H1 (cell line): ENCODE measurements around the gene SLIT3. TPM values are rescaled to one million over a fixed set of nuclear protein-coding genes. Genes with fewer than 3 reads are reported as not detected.

ENCODE experiments used
- CTCF ChIA-PET: fragments of 300-600 bp; sonication (Branson Sonifier 250); formaldehyde crosslinking; loops from one replicate; lab custom pipeline; 2021; ENCODE audit not compliant: partially characterized antibody; lab: Charles Lee
- POLR2A ChIA-PET: fragments of 300-600 bp; sonication (Branson Sonifier 250); formaldehyde crosslinking; loops from one replicate; lab custom pipeline; 2021; ENCODE audit warnings: inconsistent platforms; ENCODE audit not compliant: partially characterized antibody; lab: Charles Lee
- DNase-seq, 2 experiments: peaks; one replicate each; pipeline versions ENCODE4 v3.0.0 to v3.0.0-alpha.2; 2010 to 2022; ENCODE audit warnings: low spot score in 2 of 2, low read depth in 1 of 2, mixed read lengths in 1 of 2
- FAIRE-seq: peaks from 2 replicates; lab custom pipeline; 2011; peaks lifted over from hg19 to GRCh38; lab: Jason Lieb, UNC
- H2AFZ ChIP-seq: 2 replicates; pipeline ENCODE4 v1.8.1; 2012; ENCODE audit warnings: low read length, inconsistent platforms
- H2AK5ac ChIP-seq: 2 replicates; pipeline ENCODE4 v1.6.1; 2013; ENCODE audit warnings: low read depth, low read length
- H2BK120ac ChIP-seq: replicated peaks from 2 replicates; pipeline ENCODE3; 2013; ENCODE audit warnings: low read depth, low read length, inconsistent platforms
- H2BK12ac ChIP-seq: 2 replicates; pipeline ENCODE4 v1.6.1; 2013; ENCODE audit warnings: low read depth, low read length
- H2BK15ac ChIP-seq: 2 replicates; pipeline ENCODE4 v1.6.1; 2013; ENCODE audit warnings: low read length
- H2BK20ac ChIP-seq: 2 replicates; pipeline ENCODE4 v1.6.1; 2013; ENCODE audit warnings: low read length
- H2BK5ac ChIP-seq: 2 replicates; pipeline ENCODE4 v1.6.1; 2013; ENCODE audit warnings: low read depth, low read length
- H3K14ac ChIP-seq: 2 replicates; pipeline ENCODE4 v1.6.1; 2013; ENCODE audit warnings: inconsistent platforms; ENCODE audit not compliant: insufficient read length
- H3K18ac ChIP-seq: 2 replicates; pipeline ENCODE4 v1.6.1; 2013; ENCODE audit warnings: low read length; ENCODE audit errors: extremely low read depth
- H3K23ac ChIP-seq: 2 replicates; pipeline ENCODE4 v1.6.1; 2013; ENCODE audit warnings: inconsistent platforms; ENCODE audit not compliant: insufficient read length
- H3K23me2 ChIP-seq: 2 replicates; pipeline ENCODE4 v1.6.1; 2013; ENCODE audit warnings: low read depth, low read length
- H3K27ac ChIP-seq: 2 replicates; pipeline ENCODE4 v1.6.1; 2011; ENCODE audit warnings: low read depth, low read length, inconsistent platforms
- H3K27me3 ChIP-seq, 4 experiments: replicated peaks in 1 of 4; 1 replicate in 1 of 4; 2 replicates in 3 of 4; pipeline versions ENCODE4 v1.6.1 to v1.8.1; 2011 to 2013; ENCODE audit warnings: low read length in 3 of 4, mild to moderate bottlenecking in 3 of 4, inconsistent platforms in 2 of 4, mixed read lengths in 2 of 4, moderate library complexity in 1 of 4; ENCODE audit not compliant: control insufficient read depth in 3 of 4, insufficient read depth in 3 of 4; ENCODE audit errors: extremely low read depth in 1 of 4
- H3K36me3 ChIP-seq, 4 experiments: 2 replicates each; pipeline versions ENCODE4 v1.6.1 to v1.8.1; 2011 to 2013; ENCODE audit warnings: mild to moderate bottlenecking in 4 of 4, low read length in 3 of 4, moderate library complexity in 2 of 4, control low read depth in 1 of 4, inconsistent platforms in 1 of 4; ENCODE audit not compliant: insufficient read depth in 4 of 4, control insufficient read depth in 2 of 4
- H3K4ac ChIP-seq: replicated peaks from 2 replicates; pipeline ENCODE3; 2013; ENCODE audit warnings: low read length, low read depth, mixed read lengths, inconsistent platforms; ENCODE audit not compliant: insufficient read length
- H3K4me1 ChIP-seq, 4 experiments: replicated peaks in 1 of 4; 1 replicate in 1 of 4; 2 replicates in 3 of 4; pipeline versions ENCODE4 v1.6.1 to v1.8.1; 2011 to 2013; ENCODE audit warnings: low read length in 3 of 4, inconsistent platforms in 2 of 4, mixed read lengths in 1 of 4; ENCODE audit not compliant: insufficient read depth in 4 of 4, control insufficient read depth in 3 of 4
- H3K4me2 ChIP-seq, 2 experiments: 2 replicates each; pipeline versions ENCODE4 v1.6.1 to v1.8.1; 2011 to 2013; ENCODE audit warnings: low read depth in 2 of 2, low read length in 2 of 2, control low read depth in 1 of 2, inconsistent platforms in 1 of 2, mild to moderate bottlenecking in 1 of 2; ENCODE audit not compliant: insufficient read depth in 1 of 2
- H3K4me3 ChIP-seq, 4 experiments: fragments of 200-600, 300-600 bp in 1 of 4; sonication (generic), shearing (Covaris generic), sonication (Bioruptor Twin) in 1 of 4; 2 replicates each; pipeline versions ENCODE4 v1.5.1 to v1.8.1; 2011 to 2016; ENCODE audit warnings: low read length in 4 of 4, low read depth in 3 of 4, control low read depth in 2 of 4, inconsistent platforms in 2 of 4, mild to moderate bottlenecking in 2 of 4, mixed read lengths in 1 of 4, moderate library complexity in 1 of 4; ENCODE audit not compliant: insufficient read depth in 2 of 4; ENCODE audit errors: extremely low read depth in 1 of 4
- H3K56ac ChIP-seq: replicated peaks from 2 replicates; pipeline ENCODE3; 2013; ENCODE audit warnings: low read depth, mild to moderate bottlenecking, mixed read lengths, low read length, inconsistent platforms; ENCODE audit not compliant: insufficient read length
- H3K79me1 ChIP-seq: 2 replicates; pipeline ENCODE4 v1.6.1; 2013; ENCODE audit warnings: low read depth, low read length, control low read depth
- H3K79me2 ChIP-seq, 2 experiments: 2 replicates each; pipeline versions ENCODE4 v1.6.1 to v1.8.1; 2012 to 2013; ENCODE audit warnings: low read length in 2 of 2, mild to moderate bottlenecking in 2 of 2, inconsistent platforms in 1 of 2; ENCODE audit not compliant: insufficient read depth in 2 of 2, control insufficient read depth in 1 of 2
- H3K9ac ChIP-seq, 4 experiments: replicated peaks in 1 of 4; 1 replicate in 1 of 4; 2 replicates in 3 of 4; pipeline versions ENCODE4 v1.6.1 to v1.8.1; 2011 to 2013; ENCODE audit warnings: low read depth in 3 of 4, low read length in 3 of 4, control low read depth in 2 of 4, mild to moderate bottlenecking in 2 of 4, moderate library complexity in 2 of 4, inconsistent platforms in 1 of 4; ENCODE audit errors: extremely low read depth in 1 of 4
- H3K9me3 ChIP-seq, 2 experiments: 2 replicates each; pipeline versions ENCODE4 v1.6.1 to v1.8.1; 2012 to 2013; ENCODE audit warnings: mild to moderate bottlenecking in 2 of 2, moderate library complexity in 2 of 2, control low read depth in 1 of 2, inconsistent platforms in 1 of 2, low read depth in 1 of 2, low read length in 1 of 2, mixed read lengths in 1 of 2; ENCODE audit not compliant: insufficient read depth in 2 of 2
- H4K20me1 ChIP-seq, 2 experiments: replicated peaks in 1 of 2; 2 replicates each; pipeline versions ENCODE3 to v1.8.1; 2011 to 2013; ENCODE audit warnings: inconsistent platforms in 2 of 2, low read length in 2 of 2, mild to moderate bottlenecking in 1 of 2; ENCODE audit not compliant: insufficient read depth in 2 of 2, control insufficient read depth in 1 of 2
- H4K5ac ChIP-seq: 2 replicates; pipeline ENCODE4 v1.6.1; 2013; ENCODE audit warnings: low read length, low read depth, mixed read lengths, inconsistent platforms; ENCODE audit not compliant: insufficient read length
- H4K8ac ChIP-seq: 2 replicates; pipeline ENCODE4 v1.8.0; 2013; ENCODE audit warnings: mild to moderate bottlenecking, moderate library complexity, low read length, inconsistent platforms; ENCODE audit not compliant: insufficient read depth; ENCODE audit errors: extremely low read depth
- H4K91ac ChIP-seq: replicated peaks from 2 replicates; pipeline ENCODE3; 2013; ENCODE audit warnings: low read length, mixed read lengths, inconsistent platforms; ENCODE audit not compliant: insufficient read length
- POU5F1 ChIP-seq: IDR thresholded peaks from 2 replicates; pipeline ENCODE4 v1.6.1; 2011; ENCODE audit warnings: low read depth, mild to moderate bottlenecking, low read length, moderate library complexity
- WGBS, 2 experiments: shearing (Covaris generic) in 1 of 2; methylation state at CpG; one replicate each; pipeline versions ENCODE4 v1.1.6 to v1.1.7; 2013 to 2015; ENCODE audit warnings: low lambda C conversion rate in 2 of 2, mixed read lengths in 2 of 2, inconsistent platforms in 1 of 2, low coverage in 1 of 2, missing lambda C conversion rate in 1 of 2; ENCODE audit not compliant: insufficient replicate concordance in 2 of 2, insufficient coverage in 1 of 2, insufficient read length in 1 of 2; ENCODE audit errors: extremely low coverage in 1 of 2, missing lambda C conversion rate in 1 of 2; 5-methylcytosine and 5-hydroxymethylcytosine counted together
- polyA plus RNA-seq, 7 experiments: library from polyadenylated mRNA; depleted of rRNA in 3 of 7; stranded (reverse) in 5 of 7; unstranded in 2 of 7; fragments of >200 nt in 5 of 7; fragments of 200-250 nt in 2 of 7; gene quantifications; 1 replicate in 5 of 7; 2 replicates in 1 of 7; 4 replicates in 1 of 7; pipeline versions ENCODE4 v1.2.1 to v1.2.3, GENCODE V29; 2011 to 2013; ENCODE audit warnings: missing spikeins in 2 of 7, mixed read lengths in 2 of 7
- total RNA-seq: library from RNA; stranded (reverse); fragmentation: NEBNext Ultra II Directional; extraction: Animal tissue kit (Norgen Biotek cat#: 25700); gene quantifications from 2 replicates; pipeline ENCODE4 v1.2.1, GENCODE V29; 2021
- TF ChIP-seq, protein P1 (sequence below), 3 experiments: IDR thresholded peaks; 1 replicate in 2 of 3; 2 replicates in 1 of 3; pipeline versions ENCODE4 v1.5.1 to v1.6.1; 2011; ENCODE audit warnings: low read length in 3 of 3, mild to moderate bottlenecking in 3 of 3, inconsistent platforms in 2 of 3, low read depth in 1 of 3, moderate library complexity in 1 of 3; ENCODE audit not compliant: insufficient read depth in 1 of 3; ENCODE audit errors: control extremely low read depth in 1 of 3
- TF ChIP-seq, protein P2 (sequence below): IDR thresholded peaks from 2 replicates; pipeline ENCODE4 v1.6.1; 2012; ENCODE audit warnings: inconsistent platforms

The SLIT3 gene
- total and polyA plus RNA-seq, 2 of the 8 experiments (the other 6 are each of a cell fraction or from before 2014, with no cell fraction given), result 1.1 to 1.2 TPM

DNA sequence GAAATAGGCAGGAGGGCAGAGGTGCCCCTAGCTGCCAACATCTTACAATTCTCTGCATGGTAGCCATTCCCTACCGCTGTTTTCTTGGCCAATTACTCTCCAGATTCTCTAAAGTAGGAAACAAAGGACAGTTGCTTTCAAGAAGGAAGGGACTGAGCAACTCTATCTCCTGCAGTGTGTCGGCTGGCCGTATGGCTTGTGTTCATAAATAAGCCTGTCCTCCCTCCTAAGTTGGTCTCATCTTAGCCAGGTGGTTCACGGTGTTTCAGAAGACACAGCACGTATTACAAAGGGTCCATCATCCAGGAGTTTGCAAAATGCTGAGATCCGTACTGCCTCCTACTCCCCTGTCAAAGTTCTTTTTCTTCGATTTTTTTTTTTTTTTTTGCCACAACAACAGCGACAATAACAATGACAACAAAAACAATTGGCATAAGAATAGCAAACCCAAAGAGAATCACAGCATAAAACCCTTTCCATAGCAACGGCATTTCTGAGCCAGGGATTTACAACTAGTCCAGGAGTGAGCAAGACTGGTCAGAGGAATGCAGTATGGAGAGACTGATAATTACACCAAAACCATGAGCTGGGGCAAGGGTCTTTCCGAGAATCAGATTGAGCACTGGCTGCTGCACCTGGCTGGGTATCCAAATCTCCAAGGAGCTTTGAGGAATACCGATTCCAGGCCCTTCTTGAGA, 212.8 kb downstream of the SLIT3 start:
- ChIA-PET POLR2A (no interaction called here), CTCF (interaction anchor here (0.6 to 3.3 kb wide), 11 partner anchors 11 to 665 kb away, joined by 3 to 19 read pairs (median 3); no protein-coding TSS in a partner anchor)
- Histone ChIP-seq H3K36me3 (no peaks in the 10 kb centered on the region; a peak in 1 of 8 replicates), H4K5ac (no peak overlapping the region), H4K91ac (no peak overlapping the region), H3K4me3 (peak overlapping the region in 3 of 4 experiments; percentile 10 to 17 (median 11); a peak in 2 of 8 replicates), H3K79me2 (no peaks in the 10 kb centered on the region), H3K14ac (no peak overlapping the region), H2BK20ac (no peak overlapping the region), H3K4ac (no peak overlapping the region), H3K4me2 (peak overlapping the region; percentile 42 to 60), H3K9me3 (no peaks in the 10 kb centered on the region), H3K27me3 (no peaks in the 10 kb centered on the region; a peak in 2 of 7 replicates), H2BK120ac (no peak overlapping the region), H3K23ac (no peak overlapping the region), H3K23me2 (no peaks in the 10 kb centered on the region), H4K8ac (no peak overlapping the region), H2BK5ac (no peak overlapping the region), H3K4me1 (peaks cover 13 to 33% (median 27%) of the 10 kb centered on the region in 4 experiments), H2BK15ac (peak overlapping the region; percentile 48; the same call in 1 of the 2 replicates), H3K79me1 (no peaks in the 10 kb centered on the region), H3K18ac (no peak overlapping the region), H3K27ac (peak overlapping the region; percentile 62), H3K9ac (peak overlapping the region in 1 of 4 experiments; percentile 11; a peak in 1 of 7 replicates), H2AFZ (peak overlapping the region; percentile 86; the same call in 1 of the 2 replicates), H4K20me1 (no peaks in the 10 kb centered on the region), H2AK5ac (no peak overlapping the region; the same call in 1 of the 2 replicates), H3K56ac (no peak overlapping the region), H2BK12ac (peak overlapping the region; percentile 71; the same call in 1 of the 2 replicates)
- FAIRE-seq, result peak; percentile 71
- DNase-seq, result no peak
- 66% methylated on average over 11 of the region's 11 CpGs; no CpG with 5 or more reads in 1 of the 2 experiments for WGBS, 2 experiments
- TF ChIP-seq, protein P1, sequence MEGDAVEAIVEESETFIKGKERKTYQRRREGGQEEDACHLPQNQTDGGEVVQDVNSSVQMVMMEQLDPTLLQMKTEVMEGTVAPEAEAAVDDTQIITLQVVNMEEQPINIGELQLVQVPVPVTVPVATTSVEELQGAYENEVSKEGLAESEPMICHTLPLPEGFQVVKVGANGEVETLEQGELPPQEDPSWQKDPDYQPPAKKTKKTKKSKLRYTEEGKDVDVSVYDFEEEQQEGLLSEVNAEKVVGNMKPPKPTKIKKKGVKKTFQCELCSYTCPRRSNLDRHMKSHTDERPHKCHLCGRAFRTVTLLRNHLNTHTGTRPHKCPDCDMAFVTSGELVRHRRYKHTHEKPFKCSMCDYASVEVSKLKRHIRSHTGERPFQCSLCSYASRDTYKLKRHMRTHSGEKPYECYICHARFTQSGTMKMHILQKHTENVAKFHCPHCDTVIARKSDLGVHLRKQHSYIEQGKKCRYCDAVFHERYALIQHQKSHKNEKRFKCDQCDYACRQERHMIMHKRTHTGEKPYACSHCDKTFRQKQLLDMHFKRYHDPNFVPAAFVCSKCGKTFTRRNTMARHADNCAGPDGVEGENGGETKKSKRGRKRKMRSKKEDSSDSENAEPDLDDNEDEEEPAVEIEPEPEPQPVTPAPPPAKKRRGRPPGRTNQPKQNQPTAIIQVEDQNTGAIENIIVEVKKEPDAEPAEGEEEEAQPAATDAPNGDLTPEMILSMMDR (IDR thresholded peaks at IDR 0.05; ENCODE audit: control extremely low read depth in 1 of 3, insufficient read depth in 1 of 3, low read depth in 1 of 3, low read length in 3 of 3), result peak in 2 of 3 experiments; percentile 27 to 35; a peak in 2 of 4 replicates
- TF ChIP-seq, protein P2, sequence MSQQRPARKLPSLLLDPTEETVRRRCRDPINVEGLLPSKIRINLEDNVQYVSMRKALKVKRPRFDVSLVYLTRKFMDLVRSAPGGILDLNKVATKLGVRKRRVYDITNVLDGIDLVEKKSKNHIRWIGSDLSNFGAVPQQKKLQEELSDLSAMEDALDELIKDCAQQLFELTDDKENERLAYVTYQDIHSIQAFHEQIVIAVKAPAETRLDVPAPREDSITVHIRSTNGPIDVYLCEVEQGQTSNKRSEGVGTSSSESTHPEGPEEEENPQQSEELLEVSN, result no peak
- TF ChIP-seq POU5F1, result no peak
